Measurements from ENCODE around the gene GID4.

DNA sequence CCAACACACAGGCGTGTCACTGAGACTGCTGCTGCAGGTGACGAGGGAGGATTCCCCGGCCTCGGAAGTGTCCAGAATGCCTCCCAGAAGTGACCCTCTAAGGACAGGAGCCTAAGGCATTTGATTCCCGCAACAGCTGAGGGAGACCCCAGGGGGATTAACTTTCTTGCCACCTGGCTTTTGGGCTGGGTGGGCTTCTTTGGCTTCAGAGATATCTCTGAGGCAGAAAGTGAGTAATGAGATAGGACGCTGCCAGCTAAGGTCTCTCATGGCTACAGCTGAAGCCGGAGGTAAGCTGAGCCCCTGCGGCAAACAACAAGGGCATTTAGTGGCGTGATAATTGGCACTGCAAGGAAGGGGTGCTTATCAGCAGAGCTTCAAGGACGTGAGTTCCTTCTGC lies 49.6 kb upstream of the GID4 start:
- TF ChIP-seq HIVEP1 (CRISPR knock-in tag; IDR thresholded peaks at IDR 0.05): no peak
- TF ChIP-seq, protein P1, sequence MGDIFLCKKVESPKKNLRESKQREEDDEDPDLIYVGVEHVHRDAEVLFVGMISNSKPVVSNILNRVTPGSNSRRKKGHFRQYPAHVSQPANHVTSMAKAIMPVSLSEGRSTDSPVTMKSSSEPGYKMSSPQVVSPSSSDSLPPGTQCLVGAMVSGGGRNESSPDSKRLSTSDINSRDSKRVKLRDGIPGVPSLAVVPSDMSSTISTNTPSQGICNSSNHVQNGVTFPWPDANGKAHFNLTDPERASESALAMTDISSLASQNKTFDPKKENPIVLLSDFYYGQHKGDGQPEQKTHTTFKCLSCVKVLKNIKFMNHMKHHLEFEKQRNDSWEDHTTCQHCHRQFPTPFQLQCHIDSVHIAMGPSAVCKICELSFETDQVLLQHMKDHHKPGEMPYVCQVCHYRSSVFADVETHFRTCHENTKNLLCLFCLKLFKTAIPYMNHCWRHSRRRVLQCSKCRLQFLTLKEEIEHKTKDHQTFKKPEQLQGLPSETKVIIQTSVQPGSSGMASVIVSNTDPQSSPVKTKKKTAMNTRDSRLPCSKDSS (IDR thresholded peaks at IDR 0.05; ENCODE audit: low read depth, partially characterized antibody): no peak
- TF ChIP-seq DNMT1 (IDR thresholded peaks at IDR 0.05): no peak
- no peak for TF ChIP-seq ZNF232 (CRISPR knock-in tag; IDR thresholded peaks at IDR 0.05)
